ENCODE data around the gene ADA.

Gene ADA

GRCh38 chr20:44601236-44601671 is 50.2 kb downstream of the ADA start:
- peak overlapping the region; percentile 0; the same call in 1 of the 2 replicates for H3K4me3 ChIP-seq (ENCODE audit: low read depth, low read length)
- TF ChIP-seq CTCF (IDR thresholded peaks at IDR 0.05; ENCODE audit: insufficient read depth, low read depth, low read length, missing control alignments), result no peak
- DNase-seq (ENCODE audit: low read depth), result no peak

- DNase-seq (ENCODE audit: low read depth), result no peak
- no peak for TF ChIP-seq CTCF (IDR thresholded peaks at IDR 0.05; ENCODE audit: insufficient read depth, low read depth, low read length, missing control alignments)
- H3K4me3 ChIP-seq (ENCODE audit: low read depth, low read length), result peak overlapping the region; percentile 0; the same call in 1 of the 2 replicates
Measured at GRCh38 chr20:44600758-44601201, 50.7 kb downstream of the ADA start.

GRCh38 chr20:44600301-44600700 is 51.2 kb downstream of the ADA start:
- DNase-seq (ENCODE audit: low read depth), result no peak
- TF ChIP-seq CTCF (IDR thresholded peaks at IDR 0.05; ENCODE audit: insufficient read depth, low read depth, low read length, missing control alignments), result no peak
- no peak overlapping the region for H3K4me3 ChIP-seq (ENCODE audit: low read depth, low read length)

GRCh38 chr20:44599715-44600114 is 51.8 kb downstream of the ADA start:
- DNase-seq (ENCODE audit: low read depth), result no peak
- no peak for TF ChIP-seq CTCF (IDR thresholded peaks at IDR 0.05; ENCODE audit: insufficient read depth, low read depth, low read length, missing control alignments)
- H3K4me3 ChIP-seq (ENCODE audit: low read depth, low read length), result peak overlapping the region; percentile 10

- H3K4me3 ChIP-seq (ENCODE audit: low read depth, low read length), result peak overlapping the region; percentile 57
- peak; percentile 27 for TF ChIP-seq CTCF (IDR thresholded peaks at IDR 0.05; ENCODE audit: insufficient read depth, low read depth, low read length, missing control alignments)
- peak; percentile 68 for DNase-seq (ENCODE audit: low read depth)
Measured at GRCh38 chr20:44598423-44599305, 52.8 kb downstream of the ADA start.

GRCh38 chr20:44597930-44598329 is 53.6 kb downstream of the ADA start:
- no peak for DNase-seq (ENCODE audit: low read depth)
- no peak for TF ChIP-seq CTCF (IDR thresholded peaks at IDR 0.05; ENCODE audit: insufficient read depth, low read depth, low read length, missing control alignments)
- H3K4me3 ChIP-seq (ENCODE audit: low read depth, low read length), result peak overlapping the region; percentile 57

All from GM12865 (cell line).